HCEC 1CT (cell line): ENCODE results near the gene FHOD3.
"Not testable (repeated sequence)": the region's sequence is repeated elsewhere in the genome, so short reads cannot be mapped to it uniquely, and the experiment has no call there.

Experiments
- DNase-seq: peaks from one replicate; pipeline ENCODE4 v3.0.0-alpha.2; 2017

The FHOD3 gene

GRCh38 chr18:36455931-36456330 lies 158.4 kb downstream of the FHOD3 start:
- DNase-seq, result no peak

- DNase-seq, result no peak
Measured at GRCh38 chr18:36456622-36457021, 159.1 kb downstream of the FHOD3 start.

- DNase-seq, result no peak
Measured at GRCh38 chr18:36457683-36458082, 160.2 kb downstream of the FHOD3 start.

GRCh38 chr18:36458306-36458705 lies 160.8 kb downstream of the FHOD3 start:
- DNase-seq, result no peak

GRCh38 chr18:36459203-36459602 lies 161.7 kb downstream of the FHOD3 start:
- no peak for DNase-seq

- no peak for DNase-seq
Measured at GRCh38 chr18:36459786-36460185, 162.3 kb downstream of the FHOD3 start.

GRCh38 chr18:36460324-36460850 lies 162.9 kb downstream of the FHOD3 start:
- DNase-seq, result no peak

GRCh38 chr18:36460854-36461253 lies 163.3 kb downstream of the FHOD3 start:
- DNase-seq, result no peak

- no peak for DNase-seq
Measured at GRCh38 chr18:36461551-36461987, 164.1 kb downstream of the FHOD3 start.

GRCh38 chr18:36463516-36463915 lies 166.0 kb downstream of the FHOD3 start:
- DNase-seq, result not testable (repeated sequence)

GRCh38 chr18:36464126-36464651 lies 166.7 kb downstream of the FHOD3 start:
- DNase-seq, result no peak

GRCh38 chr18:36465276-36465675 lies 167.8 kb downstream of the FHOD3 start:
- DNase-seq, result no peak

- no peak for DNase-seq
Measured at GRCh38 chr18:36465970-36466369, 168.5 kb downstream of the FHOD3 start.

- no peak for DNase-seq
Measured at GRCh38 chr18:36467614-36468013, 170.1 kb downstream of the FHOD3 start.

- DNase-seq, result no peak
Measured at GRCh38 chr18:36468161-36468560, 170.6 kb downstream of the FHOD3 start.

GRCh38 chr18:36469461-36469860 lies 171.9 kb downstream of the FHOD3 start:
- no peak for DNase-seq

GRCh38 chr18:36470896-36471295 lies 173.4 kb downstream of the FHOD3 start:
- DNase-seq, result no peak

GRCh38 chr18:36471393-36471792 lies 173.9 kb downstream of the FHOD3 start:
- no peak for DNase-seq

GRCh38 chr18:36476433-36476832 lies 178.9 kb downstream of the FHOD3 start:
- DNase-seq, result no peak

- DNase-seq, result no peak
Measured at GRCh38 chr18:36477776-36478175, 180.3 kb downstream of the FHOD3 start.

- DNase-seq, result no peak
Measured at GRCh38 chr18:36481201-36481657, 183.7 kb downstream of the FHOD3 start.

- no peak for DNase-seq
Measured at GRCh38 chr18:36481935-36482334, 184.4 kb downstream of the FHOD3 start.

- no peak for DNase-seq
Measured at GRCh38 chr18:36484591-36484990, 187.1 kb downstream of the FHOD3 start.

- no peak for DNase-seq
Measured at GRCh38 chr18:36485772-36486171, 188.3 kb downstream of the FHOD3 start.

- no peak for DNase-seq
Measured at GRCh38 chr18:36488131-36488530, 190.6 kb downstream of the FHOD3 start.
